IPS-11a (cell line): ENCODE data around the gene DAAM2.

Experiments
- H3K4me3 ChIP-seq: one replicate; pipeline ENCODE4 v1.5.1; 2013; ENCODE audit warnings: low read depth, low read length, control low read depth

DAAM2 gene

GRCh38 chr6:39786649-39787048, 5.5 kb upstream of the DAAM2 start:
- H3K4me3 ChIP-seq = no peak overlapping the region

GRCh38 chr6:39787322-39787721, 4.9 kb upstream of the DAAM2 start:
- no peak overlapping the region for H3K4me3 ChIP-seq

GRCh38 chr6:39790772-39791171, 1.4 kb upstream of the DAAM2 start:
- H3K4me3 ChIP-seq = no peak overlapping the region

- H3K4me3 ChIP-seq = no peak overlapping the region
These were observed 865 bp upstream of the DAAM2 start for GRCh38 chr6:39791311-39791710.

- peak overlapping the region; percentile 15 for H3K4me3 ChIP-seq
These were observed 619 bp downstream of the DAAM2 start for GRCh38 chr6:39792540-39793450.

DNA sequence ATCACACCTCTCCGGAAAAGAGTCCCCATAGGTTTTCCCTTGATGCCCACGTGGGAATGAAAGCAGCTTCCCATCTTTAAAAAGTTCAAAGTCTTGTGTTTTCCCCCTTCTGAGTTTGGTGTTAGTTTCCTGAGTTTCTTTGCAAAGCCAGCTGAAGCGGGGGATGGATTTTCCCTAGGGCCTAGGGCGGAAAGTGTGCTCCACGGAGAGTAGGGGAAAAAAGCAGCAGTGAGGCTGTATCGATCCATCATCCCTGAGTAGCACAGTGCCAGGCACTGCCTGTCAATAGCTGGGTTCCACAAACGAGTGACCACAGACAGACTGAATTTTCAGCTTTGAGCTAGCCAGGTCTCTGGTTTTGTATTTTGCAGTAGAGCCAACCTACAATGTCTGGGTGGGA, 1.3 kb downstream of the DAAM2 start:
- no peak overlapping the region for H3K4me3 ChIP-seq

DNA sequence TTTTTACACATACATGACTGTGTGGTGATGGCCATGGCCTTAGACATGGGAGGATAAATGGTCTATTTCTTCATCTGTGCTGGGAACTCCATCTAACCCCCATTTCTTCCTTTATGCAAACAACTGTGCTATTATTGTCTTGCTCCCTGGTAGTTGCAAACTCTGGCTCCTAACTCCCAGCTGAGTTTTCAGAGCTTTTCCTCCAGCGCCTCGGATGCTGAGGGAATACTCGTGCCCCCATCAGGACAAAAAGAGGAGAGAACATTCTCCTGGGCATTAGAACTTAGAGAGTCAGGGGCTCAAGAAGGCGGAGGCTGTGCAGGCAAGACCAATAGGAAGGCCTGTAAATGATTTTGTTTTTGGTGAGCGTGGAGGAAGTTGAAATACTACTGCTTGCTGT, 2.1 kb downstream of the DAAM2 start:
- no peak overlapping the region for H3K4me3 ChIP-seq

DNA sequence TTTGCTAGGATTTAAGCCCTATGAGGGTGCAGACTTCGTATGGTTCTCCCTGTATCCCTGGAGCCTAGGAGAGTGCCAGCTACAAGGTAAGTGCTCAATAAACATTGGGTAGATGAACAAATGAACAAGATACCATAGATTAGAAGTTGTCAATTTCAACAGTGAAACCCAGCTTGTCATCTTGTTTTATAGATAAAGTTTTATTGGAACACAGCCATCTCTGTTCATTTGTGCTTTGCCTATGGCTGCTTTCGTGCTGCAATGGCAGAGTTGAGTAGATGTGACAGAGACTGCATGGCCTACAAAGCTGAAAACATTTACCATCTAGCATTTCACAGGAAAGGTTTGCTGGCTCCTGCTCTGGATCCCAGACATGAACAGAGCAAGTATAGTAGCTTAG, 5.6 kb downstream of the DAAM2 start:
- no peak overlapping the region for H3K4me3 ChIP-seq

DNA sequence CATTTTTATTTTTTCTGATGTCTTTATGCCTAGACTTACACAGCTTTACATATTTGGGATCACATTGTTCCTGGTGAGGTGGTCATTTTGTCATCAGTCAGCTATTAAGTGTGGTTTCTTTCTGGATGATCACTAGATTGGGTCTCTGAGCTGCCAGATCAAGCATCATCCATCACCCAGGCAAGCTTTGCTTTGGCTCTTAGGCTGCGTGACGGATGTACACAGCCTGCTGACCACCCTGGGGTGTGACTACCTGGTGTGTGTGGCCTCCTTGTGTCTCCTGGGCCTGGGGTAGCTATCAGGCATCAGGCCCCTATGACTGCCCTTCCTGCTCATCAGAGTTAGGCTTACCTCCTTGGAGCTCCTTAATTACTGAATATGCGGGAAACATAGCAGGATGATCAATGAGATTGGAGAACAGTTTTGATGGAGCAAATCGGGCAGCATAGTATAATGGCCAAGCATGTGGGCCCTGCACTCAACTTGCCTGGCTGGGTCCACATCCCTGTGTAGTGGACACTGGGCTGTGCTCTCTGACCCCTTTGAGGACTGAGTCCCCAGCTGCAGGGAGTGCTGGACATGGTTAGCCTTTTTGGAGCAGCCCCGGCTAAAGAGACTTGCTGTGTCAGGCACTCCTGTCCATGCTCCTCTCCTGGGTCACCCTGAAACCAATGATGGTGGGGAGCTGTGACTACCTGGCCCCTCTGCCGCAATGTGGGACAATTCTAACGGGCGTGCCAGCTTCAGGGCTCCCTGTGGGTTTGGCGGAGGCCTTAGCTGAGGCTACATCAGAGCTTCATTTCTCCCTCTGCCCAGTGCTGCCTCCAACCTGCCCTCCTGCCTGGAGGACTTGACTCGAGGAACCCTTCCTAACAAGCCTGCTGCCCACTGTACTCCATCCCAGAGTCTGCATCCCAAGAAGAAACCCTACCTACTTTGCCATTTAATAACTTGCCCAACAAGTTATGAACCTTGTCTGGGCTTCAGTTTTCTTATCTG, 8.2 kb downstream of the DAAM2 start:
- H3K4me3 ChIP-seq = no peak overlapping the region

DNA sequence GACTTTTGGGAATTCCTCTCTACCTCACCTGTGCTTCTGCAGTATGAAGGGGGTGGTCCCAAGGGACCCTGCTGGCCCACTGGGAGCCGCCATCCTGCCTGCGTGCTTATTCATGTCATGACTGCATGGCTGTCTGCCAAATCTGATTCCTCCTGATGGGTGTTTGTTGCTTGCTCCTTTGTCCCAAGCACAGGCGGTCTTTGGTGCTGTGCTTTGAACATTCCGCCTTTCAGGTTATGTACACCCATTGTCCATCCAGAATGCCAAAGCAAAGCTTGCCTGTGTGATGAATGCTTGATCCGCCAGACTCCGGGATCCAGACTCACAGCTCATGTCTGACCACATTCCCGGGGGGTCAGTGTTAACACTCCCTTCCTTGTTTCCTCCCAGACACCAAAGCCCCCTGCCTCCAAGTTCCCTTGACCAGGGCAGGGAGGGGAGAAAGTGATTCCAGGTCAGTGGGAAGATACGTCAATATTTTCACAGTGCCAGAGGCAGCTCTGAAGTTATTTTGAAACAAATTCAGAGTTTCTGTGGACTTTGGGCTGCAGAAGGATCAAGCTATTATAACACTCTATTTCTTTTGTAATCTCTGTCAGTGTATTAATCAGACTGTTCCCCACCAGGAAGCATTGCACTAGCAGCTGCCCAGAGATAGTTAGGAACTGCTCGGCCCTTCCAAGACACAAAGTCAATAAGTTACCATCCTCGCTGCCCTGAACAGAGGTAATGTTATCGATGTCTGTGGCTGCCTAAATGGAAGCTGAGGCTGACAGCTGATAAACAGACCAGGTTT, 9.5 kb downstream of the DAAM2 start:
- no peak overlapping the region for H3K4me3 ChIP-seq

- H3K4me3 ChIP-seq = no peak overlapping the region
These were observed 11.7 kb downstream of the DAAM2 start for GRCh38 chr6:39803872-39804271.

DNA sequence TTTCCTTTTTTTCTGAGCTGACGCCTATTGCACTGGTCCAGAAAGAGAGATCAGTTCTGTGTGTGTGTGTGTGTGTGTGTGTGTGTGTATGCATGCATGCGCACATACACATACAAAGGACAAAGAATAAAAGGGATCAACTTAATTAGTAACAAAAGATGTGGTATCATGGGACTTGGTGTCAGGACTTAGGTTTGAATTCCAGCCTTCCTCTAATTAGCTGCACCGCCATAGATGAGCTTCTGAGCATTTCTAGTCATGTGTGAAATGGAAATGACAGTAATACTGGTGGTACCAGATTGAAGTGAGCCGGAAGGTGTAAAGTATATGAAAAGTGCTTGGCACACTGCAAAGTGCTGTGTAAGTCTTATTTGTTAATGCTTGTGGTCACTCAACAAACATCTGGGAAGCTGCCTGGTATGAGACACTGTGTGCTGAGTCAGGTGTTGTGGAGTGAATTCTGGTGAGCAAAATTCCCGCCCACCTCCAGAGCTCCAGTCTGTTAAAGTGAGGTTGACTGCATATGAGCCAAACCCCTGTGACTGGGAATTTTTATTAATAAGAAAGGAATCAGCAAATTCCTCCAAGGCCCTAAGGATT, 12.4 kb downstream of the DAAM2 start:
- H3K4me3 ChIP-seq = no peak overlapping the region

DNA sequence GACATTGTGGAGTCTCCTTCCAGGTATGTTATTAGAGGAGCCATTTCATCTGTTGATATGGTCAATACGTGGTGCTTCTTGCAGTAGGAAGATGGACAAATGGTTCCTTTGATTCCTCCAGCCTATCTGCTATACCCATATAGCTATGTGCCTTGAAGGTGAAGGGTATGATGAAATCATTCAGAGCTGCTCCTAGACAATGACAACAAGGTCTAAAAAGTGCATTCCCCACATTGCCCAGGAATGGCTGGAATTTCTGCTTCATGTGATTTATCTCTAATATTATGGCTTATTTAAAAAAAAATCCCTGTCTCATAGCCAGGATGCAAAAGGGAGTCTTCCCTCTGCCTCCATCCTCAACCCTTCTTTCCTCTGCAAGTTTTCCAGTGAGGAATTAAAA, 14.1 kb downstream of the DAAM2 start:
- H3K4me3 ChIP-seq = no peak overlapping the region

DNA sequence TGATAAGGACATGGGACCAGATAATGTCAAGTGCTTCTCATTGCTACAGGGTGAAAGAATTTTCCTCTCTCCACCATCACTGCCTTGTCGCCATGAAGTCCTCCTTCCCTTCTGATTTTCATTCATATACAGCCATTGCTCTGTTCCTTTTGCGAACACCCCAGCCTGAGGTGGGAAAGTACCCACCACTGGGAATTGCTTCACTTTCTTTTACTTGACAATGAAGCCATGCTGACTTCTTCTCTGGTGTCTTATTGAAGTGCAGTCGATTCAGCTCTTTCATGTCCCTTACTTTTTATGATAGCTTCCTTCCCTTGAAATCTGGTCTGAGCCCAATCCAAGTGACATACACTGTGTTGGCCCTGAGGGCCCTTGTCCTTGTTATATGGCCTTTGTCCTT, 16.2 kb downstream of the DAAM2 start:
- H3K4me3 ChIP-seq = no peak overlapping the region

- no peak overlapping the region for H3K4me3 ChIP-seq
These were observed 16.8 kb downstream of the DAAM2 start for GRCh38 chr6:39808964-39809363.

GRCh38 chr6:39811835-39812345, 19.7 kb downstream of the DAAM2 start:
- no peak overlapping the region for H3K4me3 ChIP-seq

GRCh38 chr6:39812496-39812852, 20.3 kb downstream of the DAAM2 start:
- no peak overlapping the region for H3K4me3 ChIP-seq

DNA sequence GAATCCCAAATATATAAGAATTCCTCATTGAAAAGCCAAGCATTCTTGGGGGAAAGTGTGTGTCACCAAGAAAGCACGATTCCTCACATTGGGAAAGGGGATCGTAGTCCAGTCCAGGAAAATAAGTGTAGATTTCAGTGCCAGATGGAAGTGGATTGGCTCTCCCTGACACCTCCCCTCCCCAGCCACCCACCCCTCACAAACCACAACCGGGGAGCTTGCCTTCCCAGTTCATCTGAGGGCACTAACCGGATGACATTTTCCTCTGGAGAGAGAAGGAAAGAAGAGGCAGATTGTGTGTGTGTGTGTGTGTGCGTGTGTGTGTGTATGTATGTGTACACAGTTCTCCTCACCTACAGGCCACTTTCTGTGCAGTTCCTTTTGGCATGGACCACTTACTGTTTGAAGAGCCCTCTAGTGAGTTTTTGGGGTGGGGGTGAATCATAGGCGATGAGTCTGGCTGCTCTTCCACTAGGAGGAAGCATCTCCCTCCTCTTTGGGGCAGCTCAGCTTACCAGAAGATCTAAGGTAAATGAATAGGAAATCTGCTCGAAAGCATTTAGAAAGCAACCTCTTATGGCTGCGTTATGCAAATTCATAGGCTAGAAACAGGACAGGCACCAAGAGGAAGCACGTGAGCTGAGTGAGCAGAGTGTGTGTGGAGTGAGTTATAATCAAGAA, 20.8 kb downstream of the DAAM2 start:
- no peak overlapping the region for H3K4me3 ChIP-seq

DNA sequence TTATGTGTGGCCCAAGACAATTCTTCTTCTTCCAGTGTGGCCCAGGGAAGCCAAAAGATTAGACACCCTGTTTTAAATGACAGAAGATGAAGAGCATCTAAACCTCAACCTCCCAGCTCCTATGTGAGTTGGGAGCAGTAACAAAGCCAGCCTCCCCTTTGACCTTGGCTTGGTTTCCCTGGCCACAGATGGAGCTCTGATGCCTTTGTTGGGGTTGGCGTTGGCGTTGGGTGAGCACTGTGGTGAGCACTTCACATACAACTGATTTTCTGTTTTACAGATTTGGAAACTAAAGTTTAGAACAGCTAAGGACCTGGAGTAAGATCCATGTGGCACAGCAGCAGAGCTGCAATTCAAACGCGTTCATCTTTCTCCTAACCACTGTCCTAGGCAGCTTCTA, 22.1 kb downstream of the DAAM2 start:
- no peak overlapping the region for H3K4me3 ChIP-seq

- H3K4me3 ChIP-seq = no peak overlapping the region
These were observed 23.2 kb downstream of the DAAM2 start for GRCh38 chr6:39815356-39815755.
